Mesothelial cell of epicardium (in vitro differentiated cells): ENCODE measurements around the gene EP400. TPM values are rescaled to one million over a fixed set of nuclear protein-coding genes. Genes with fewer than 3 reads are reported as not detected.

Experiments
- DNase-seq, 2 experiments: peaks; one replicate each; pipeline ENCODE4 v3.0.0; 2021; ENCODE audit warnings: low spot score in 2 of 2; ENCODE audit not compliant: unreplicated experiment in 2 of 2
- H3K27ac Mint-ChIP-seq: 2 replicates; pipeline ENCODE4 v1.8.0; 2021; ENCODE audit warnings: mixed read lengths
- H3K27me3 Mint-ChIP-seq: 2 replicates; pipeline ENCODE4 v1.8.0; 2021; ENCODE audit warnings: low read depth, mixed read lengths
- H3K36me3 Mint-ChIP-seq: 2 replicates; pipeline ENCODE4 v1.8.0; 2021; ENCODE audit warnings: mixed read lengths
- H3K4me1 Mint-ChIP-seq: 2 replicates; pipeline ENCODE4 v1.8.0; 2021; ENCODE audit warnings: mixed read lengths
- H3K4me3 Mint-ChIP-seq: 2 replicates; pipeline ENCODE4 v1.8.0; 2021; ENCODE audit warnings: mild to moderate bottlenecking, moderate library complexity, mixed read lengths
- H3K9me3 Mint-ChIP-seq: 2 replicates; pipeline ENCODE4 v1.8.0; 2021; ENCODE audit warnings: mixed read lengths
- CTCF ChIP-seq: fragments of 200-600 bp; sonication (generic); IDR thresholded peaks from one replicate; pipeline ENCODE4 v1.5.0; 2021; ENCODE audit warnings: antibody characterized with exemption; ENCODE audit not compliant: unreplicated experiment
- total RNA-seq: library from RNA; stranded (reverse); gene quantifications from 3 replicates; pipeline ENCODE4 v1.2.1, GENCODE V29; 2021

The EP400 gene
- total RNA-seq, 1 donor from 2014 or later = 77.9 TPM

GRCh38 chr12:132065609-132066344, 116.0 kb downstream of the EP400 start:
- no peak for DNase-seq
- Mint-ChIP-seq H3K27ac (no peak overlapping the region), H3K4me3 (no peak overlapping the region), H3K36me3 (peaks cover 41% of the 10 kb centered on the region), H3K9me3 (no peaks in the 10 kb centered on the region), H3K4me1 (no peaks in the 10 kb centered on the region), H3K27me3 (no peaks in the 10 kb centered on the region)
- TF ChIP-seq CTCF = no peak

DNA sequence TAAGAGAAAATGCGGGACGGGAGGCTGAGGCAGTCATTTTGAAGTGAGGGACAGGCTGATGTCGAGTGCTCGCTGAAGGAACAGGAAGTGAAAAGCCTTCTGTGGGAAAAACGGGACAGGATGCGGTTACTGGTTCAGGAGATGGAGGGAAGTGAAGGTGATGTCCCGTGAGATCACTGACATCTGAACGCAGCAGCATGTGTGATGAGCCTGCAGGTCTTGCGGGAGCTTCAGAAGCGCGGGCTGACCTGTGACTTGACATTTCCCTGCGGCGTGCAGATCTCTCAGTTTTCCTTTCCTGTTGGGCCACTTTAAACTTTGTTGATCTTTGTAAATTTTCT, 116.6 kb downstream of the EP400 start:
- Mint-ChIP-seq H3K27ac (no peak overlapping the region), H3K4me1 (no peaks in the 10 kb centered on the region), H3K36me3 (peaks cover 35% of the 10 kb centered on the region), H3K27me3 (no peaks in the 10 kb centered on the region), H3K9me3 (no peaks in the 10 kb centered on the region), H3K4me3 (no peak overlapping the region)
- no peak for TF ChIP-seq CTCF
- no peak for DNase-seq

DNA sequence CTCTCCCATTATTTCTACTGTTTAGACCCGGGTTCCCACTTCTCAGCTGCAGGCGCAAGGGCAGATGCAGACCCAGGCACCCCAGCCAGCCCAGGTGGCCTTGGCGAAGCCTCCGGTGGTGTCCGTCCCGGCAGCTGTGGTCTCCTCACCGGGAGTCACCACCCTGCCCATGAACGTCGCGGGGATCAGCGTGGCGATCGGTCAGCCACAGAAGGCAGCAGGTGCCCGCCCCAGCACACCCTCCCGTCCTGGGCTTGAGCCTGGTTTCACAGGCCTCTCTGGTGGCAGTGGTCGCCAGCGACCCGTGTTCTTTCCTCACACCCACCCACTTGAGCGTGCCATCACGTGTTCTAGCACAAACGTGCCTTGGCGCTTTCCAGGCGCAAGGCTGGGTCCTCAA, 117.0 kb downstream of the EP400 start:
- Mint-ChIP-seq H3K27me3 (no peaks in the 10 kb centered on the region), H3K9me3 (no peaks in the 10 kb centered on the region), H3K36me3 (peaks cover 32% of the 10 kb centered on the region)

GRCh38 chr12:132067182-132067581, 117.4 kb downstream of the EP400 start:
- Mint-ChIP-seq H3K27ac (no peak overlapping the region), H3K9me3 (no peaks in the 10 kb centered on the region), H3K4me1 (no peaks in the 10 kb centered on the region), H3K4me3 (no peak overlapping the region), H3K27me3 (no peaks in the 10 kb centered on the region), H3K36me3 (peaks cover 33% of the 10 kb centered on the region)
- no peak for DNase-seq
- TF ChIP-seq CTCF = no peak

More for the DNA sequence above, 117.0 kb downstream of the EP400 start:
- TF ChIP-seq CTCF = no peak
- DNase-seq = no peak
- no peaks in the 10 kb centered on the region for H3K4me1 Mint-ChIP-seq
- no peak overlapping the region for H3K27ac Mint-ChIP-seq
- no peak overlapping the region for H3K4me3 Mint-ChIP-seq

GRCh38 chr12:132068250-132068649, 118.5 kb downstream of the EP400 start:
- no peak for TF ChIP-seq CTCF
- DNase-seq = no peak
- Mint-ChIP-seq H3K4me3 (no peak overlapping the region), H3K36me3 (peaks cover 27% of the 10 kb centered on the region), H3K9me3 (no peaks in the 10 kb centered on the region), H3K27me3 (no peaks in the 10 kb centered on the region), H3K27ac (no peak overlapping the region), H3K4me1 (no peaks in the 10 kb centered on the region)
